CD14-positive monocyte (primary cell): Measurements from ENCODE around the gene TMA16. TPM values are rescaled to one million over a fixed set of nuclear protein-coding genes. Genes with fewer than 3 reads are reported as not detected.
A peak's percentile ranks its signal among the peaks of the same experiment; 100 is the strongest.

Experiments used
- DNase-seq, 3 donors: peaks; one replicate each; pipeline ENCODE4 v3.0.0-alpha.2; 2011 to 2022
- H2AFZ ChIP-seq: 2 replicates; pipeline ENCODE4 v1.6.0; 2012; ENCODE audit warnings: mild to moderate bottlenecking, low read depth, low read length, inconsistent platforms; ENCODE audit not compliant: insufficient read depth, poor library complexity, severe bottlenecking
- H3K27ac ChIP-seq, 2 donors: 1 replicate in 1 of 2; 2 replicates in 1 of 2; pipeline ENCODE4 v1.5.1; 2012 to 2013; ENCODE audit warnings: low read length in 2 of 2, control low read depth in 1 of 2, inconsistent platforms in 1 of 2, low read depth in 1 of 2, mild to moderate bottlenecking in 1 of 2
- H3K27me3 ChIP-seq, 2 donors: one replicate each; pipeline versions ENCODE4 v1.6.0 to v1.6.1; 2011 to 2013; ENCODE audit warnings: low read length in 2 of 2; ENCODE audit not compliant: control insufficient read depth in 2 of 2, insufficient read depth in 2 of 2
- H3K36me3 ChIP-seq, 2 donors: replicated peaks in 1 of 2; 1 replicate in 1 of 2; 2 replicates in 1 of 2; pipeline versions ENCODE4 v1.5.1 to v1.6.1; 2012 to 2013; ENCODE audit warnings: low read length in 2 of 2, control low read depth in 1 of 2, inconsistent platforms in 1 of 2, mild to moderate bottlenecking in 1 of 2; ENCODE audit not compliant: insufficient read depth in 2 of 2, control insufficient read depth in 1 of 2
- H3K4me1 ChIP-seq, 2 donors: 1 replicate in 1 of 2; 2 replicates in 1 of 2; pipeline versions ENCODE4 v1.5.1 to v1.6.1; 2012 to 2013; ENCODE audit warnings: low read length in 2 of 2, control low read depth in 1 of 2, inconsistent platforms in 1 of 2, mild to moderate bottlenecking in 1 of 2, moderate library complexity in 1 of 2; ENCODE audit not compliant: insufficient read depth in 2 of 2, control insufficient read depth in 1 of 2
- H3K4me2 ChIP-seq: replicated peaks from 2 replicates; pipeline ENCODE3; 2012; ENCODE audit warnings: low read length, moderate library complexity, mild to moderate bottlenecking; ENCODE audit not compliant: poor library complexity, severe bottlenecking; ENCODE audit errors: extremely low read depth
- H3K4me3 ChIP-seq, 3 experiments: fragments of 200-600 bp in 1 of 3; sonication (generic) in 1 of 3; replicated peaks in 1 of 3; 1 replicate in 2 of 3; 2 replicates in 1 of 3; pipeline ENCODE4 v1.5.1; 2011 to 2013; ENCODE audit warnings: low read length in 3 of 3, mild to moderate bottlenecking in 3 of 3, control low read depth in 2 of 3, low read depth in 2 of 3, inconsistent platforms in 1 of 3, moderate library complexity in 1 of 3
- H3K79me2 ChIP-seq: 2 replicates; pipeline ENCODE4 v1.6.0; 2012; ENCODE audit warnings: mild to moderate bottlenecking, control low read depth, inconsistent platforms, low read length, moderate library complexity; ENCODE audit not compliant: insufficient read depth
- H3K9ac ChIP-seq: 2 replicates; pipeline ENCODE4 v1.6.0; 2017; ENCODE audit warnings: low read length, mild to moderate bottlenecking; ENCODE audit not compliant: insufficient read depth, poor library complexity, severe bottlenecking
- H3K9me3 ChIP-seq, 2 donors: replicated peaks in 1 of 2; 1 replicate in 1 of 2; 2 replicates in 1 of 2; pipeline versions ENCODE4 v1.5.1 to v1.6.1; 2012 to 2013; ENCODE audit warnings: low read length in 2 of 2, control low read depth in 1 of 2; ENCODE audit not compliant: control insufficient read depth in 1 of 2, insufficient read depth in 1 of 2
- H4K20me1 ChIP-seq: 2 replicates; pipeline ENCODE4 v1.6.0; 2012; ENCODE audit warnings: mild to moderate bottlenecking, low read length, control low read depth, moderate library complexity; ENCODE audit not compliant: insufficient read depth
- H3K27ac Mint-ChIP-seq, 7 donors: one replicate each; pipeline ENCODE4 v1.8.0; 2020; ENCODE audit warnings: mild to moderate bottlenecking in 7 of 7, mixed read lengths in 7 of 7, moderate library complexity in 6 of 7, inconsistent platforms in 2 of 7
- H3K27me3 Mint-ChIP-seq, 3 donors: one replicate each; pipeline ENCODE4 v1.8.0; 2021 to 2022; ENCODE audit warnings: low read depth in 3 of 3, mild to moderate bottlenecking in 3 of 3, mixed read lengths in 3 of 3, moderate library complexity in 3 of 3, inconsistent platforms in 1 of 3
- H3K36me3 Mint-ChIP-seq, 2 donors: one replicate each; pipeline ENCODE4 v1.8.0; 2020; ENCODE audit warnings: mixed read lengths in 2 of 2, inconsistent platforms in 1 of 2, mild to moderate bottlenecking in 1 of 2
- H3K4me1 Mint-ChIP-seq: one replicate; pipeline ENCODE4 v1.8.0; 2020; ENCODE audit warnings: mild to moderate bottlenecking, mixed read lengths
- H3K4me3 Mint-ChIP-seq, 2 donors: one replicate each; pipeline ENCODE4 v1.8.0; 2020; ENCODE audit warnings: mild to moderate bottlenecking in 2 of 2, mixed read lengths in 2 of 2, moderate library complexity in 1 of 2
- H3K9me3 Mint-ChIP-seq, 7 donors: one replicate each; pipeline ENCODE4 v1.8.0; 2020 to 2022; ENCODE audit warnings: mixed read lengths in 7 of 7, mild to moderate bottlenecking in 6 of 7, moderate library complexity in 6 of 7, inconsistent platforms in 2 of 7
- WGBS: methylation state at CpG from one replicate; pipeline ENCODE4 v1.1.5; 2013; ENCODE audit warnings: missing lambda C conversion rate; ENCODE audit not compliant: insufficient coverage; 5-methylcytosine and 5-hydroxymethylcytosine counted together
- intact Hi-C, 2 donors: fragments of 100-400 bp; cut with micrococcal nuclease; formaldehyde crosslinking; loops; one replicate each; pipeline versions ENCODE4 v1.15.0 to v1.15.1; 2023
- polyA plus RNA-seq, 3 donors: library from polyadenylated mRNA; depleted of rRNA in 1 of 3; unstranded in 2 of 3; stranded (reverse) in 1 of 3; fragments of 300-500 nt in 2 of 3; fragments of >200 nt in 1 of 3; fragmentation: Illumina TruSeq in 2 of 3; gene quantifications; 1 replicate in 2 of 3; 2 replicates in 1 of 3; pipeline ENCODE4 v1.2.3, GENCODE V29; 2012 to 2021
- TF ChIP-seq, protein P1 (sequence below): fragments of 200-600 bp; IDR thresholded peaks from one replicate; pipeline ENCODE4 v1.8.0; 2022; ENCODE audit warnings: antibody characterized with exemption, mild to moderate bottlenecking

Gene TMA16
- polyA plus RNA-seq, 3 donors = 7.7 to 8.2 (median 8.2) TPM

DNA sequence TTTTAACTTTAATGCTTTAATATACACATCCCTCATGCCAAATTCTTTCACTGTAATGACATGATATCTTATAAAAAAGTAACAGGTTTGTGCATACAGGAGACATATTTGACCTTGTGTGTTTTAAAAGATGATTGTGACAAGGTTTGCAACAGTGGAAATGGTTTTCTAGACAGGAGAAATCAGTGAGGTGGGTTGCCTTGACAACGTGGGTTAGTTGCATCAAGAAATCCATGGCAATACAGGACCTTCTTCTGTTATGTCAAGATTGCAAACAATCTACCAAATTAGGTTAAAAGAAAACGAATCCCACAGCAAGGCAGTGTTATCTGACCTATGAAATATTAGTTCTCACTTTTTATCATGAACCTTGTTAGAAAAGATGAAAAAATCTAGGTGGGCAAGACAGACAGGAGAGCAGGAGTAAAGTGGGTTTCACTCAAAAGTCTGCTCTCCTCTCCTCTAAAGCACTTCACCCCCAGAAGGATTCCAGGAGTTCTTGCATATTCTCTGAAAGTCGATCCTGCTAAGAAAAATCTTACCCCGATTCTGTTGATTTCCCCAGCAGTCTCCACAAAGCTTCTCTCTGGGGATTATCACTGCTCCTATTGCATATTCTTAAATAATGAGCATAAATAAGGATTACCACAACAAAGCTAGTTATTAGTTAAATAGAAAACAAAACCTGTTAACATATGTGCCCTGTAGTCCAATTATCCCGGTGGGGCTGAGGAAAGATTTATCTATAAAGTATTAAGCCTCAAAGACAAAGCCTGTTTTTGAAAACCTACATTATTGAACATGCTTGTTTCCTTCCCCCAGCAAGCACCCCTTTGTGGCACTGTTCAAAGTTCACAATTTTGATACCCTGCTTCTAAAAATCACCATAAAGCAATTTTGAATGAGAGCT, 71.0 kb downstream of the TMA16 start:
- peaks cover 84% of the 10 kb centered on the region for H4K20me1 ChIP-seq
- no peak overlapping the region for H3K4me3 ChIP-seq
- intact Hi-C loops = no loop called here
- peaks cover 0 to under 1% of the 10 kb centered on the region in 2 donors for H3K4me1 ChIP-seq
- H3K27me3 Mint-ChIP-seq = no peaks in the 10 kb centered on the region
- TF ChIP-seq, protein P1, sequence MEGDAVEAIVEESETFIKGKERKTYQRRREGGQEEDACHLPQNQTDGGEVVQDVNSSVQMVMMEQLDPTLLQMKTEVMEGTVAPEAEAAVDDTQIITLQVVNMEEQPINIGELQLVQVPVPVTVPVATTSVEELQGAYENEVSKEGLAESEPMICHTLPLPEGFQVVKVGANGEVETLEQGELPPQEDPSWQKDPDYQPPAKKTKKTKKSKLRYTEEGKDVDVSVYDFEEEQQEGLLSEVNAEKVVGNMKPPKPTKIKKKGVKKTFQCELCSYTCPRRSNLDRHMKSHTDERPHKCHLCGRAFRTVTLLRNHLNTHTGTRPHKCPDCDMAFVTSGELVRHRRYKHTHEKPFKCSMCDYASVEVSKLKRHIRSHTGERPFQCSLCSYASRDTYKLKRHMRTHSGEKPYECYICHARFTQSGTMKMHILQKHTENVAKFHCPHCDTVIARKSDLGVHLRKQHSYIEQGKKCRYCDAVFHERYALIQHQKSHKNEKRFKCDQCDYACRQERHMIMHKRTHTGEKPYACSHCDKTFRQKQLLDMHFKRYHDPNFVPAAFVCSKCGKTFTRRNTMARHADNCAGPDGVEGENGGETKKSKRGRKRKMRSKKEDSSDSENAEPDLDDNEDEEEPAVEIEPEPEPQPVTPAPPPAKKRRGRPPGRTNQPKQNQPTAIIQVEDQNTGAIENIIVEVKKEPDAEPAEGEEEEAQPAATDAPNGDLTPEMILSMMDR = no peak
- H2AFZ ChIP-seq = no peak overlapping the region
- peak overlapping the region in 1 of 2 donors; percentile 37 for H3K27ac ChIP-seq
- H3K4me2 ChIP-seq = no peak overlapping the region
- H3K9me3 ChIP-seq = peaks cover 0 to 9% of the 10 kb centered on the region in 2 donors
- H3K4me1 Mint-ChIP-seq = peaks cover 31% of the 10 kb centered on the region
- peaks cover 95% of the 10 kb centered on the region for H3K79me2 ChIP-seq
- H3K9ac ChIP-seq = no peak overlapping the region
- no peaks in the 10 kb centered on the region for H3K27me3 ChIP-seq
- peaks cover 7 to 10% (median 8%) of the 10 kb centered on the region in 7 donors for H3K9me3 Mint-ChIP-seq
- peaks cover 78 to 86% of the 10 kb centered on the region in 2 donors for H3K36me3 Mint-ChIP-seq
- no peak for DNase-seq
- 83% methylated on average over 1 of the region's 5 CpGs for WGBS
- H3K27ac Mint-ChIP-seq = peak overlapping the region in 2 of 7 donors; percentile 21 to 71
- H3K36me3 ChIP-seq = peaks cover 67 to 100% of the 10 kb centered on the region in 2 donors
- H3K4me3 Mint-ChIP-seq = no peak overlapping the region

DNA sequence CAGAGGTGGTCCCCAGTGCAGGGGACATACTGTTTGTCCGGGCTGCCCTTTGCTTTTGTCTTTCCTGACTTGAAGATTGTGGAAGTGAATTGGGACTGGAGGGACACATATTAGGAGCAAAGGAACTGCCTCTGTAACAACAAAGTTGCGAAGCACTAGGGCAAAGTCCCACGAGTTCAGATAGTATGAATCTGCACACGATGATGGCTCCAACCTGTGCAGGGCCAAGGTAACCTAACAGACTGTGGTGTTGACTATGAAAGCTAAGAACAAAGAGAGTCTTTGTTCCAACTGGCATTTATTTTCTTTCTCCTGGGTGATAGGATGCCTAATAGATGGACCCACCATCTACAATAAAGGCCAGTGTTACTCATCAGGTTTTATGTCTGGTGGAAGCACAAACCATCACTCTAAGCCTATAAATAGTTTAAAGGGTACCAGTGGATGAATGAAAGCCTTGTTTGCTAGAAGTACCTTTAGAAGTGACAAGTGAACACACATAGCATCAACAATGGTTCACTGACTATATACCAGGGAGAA, 71.8 kb downstream of the TMA16 start:
- Histone ChIP-seq H3K4me3 (no peak overlapping the region), H4K20me1 (peaks cover 93% of the 10 kb centered on the region), H3K36me3 (peaks cover 64 to 100% of the 10 kb centered on the region in 2 donors), H3K9me3 (peaks cover 0 to 9% of the 10 kb centered on the region in 2 donors), H2AFZ (no peak overlapping the region), H3K79me2 (peaks cover 94% of the 10 kb centered on the region), H3K9ac (no peak overlapping the region), H3K4me1 (no peaks in the 10 kb centered on the region), H3K4me2 (no peak overlapping the region), H3K27me3 (no peaks in the 10 kb centered on the region), H3K27ac (peak overlapping the region in 1 of 2 donors; percentile 37)
- intact Hi-C loops = no loop called here
- H3K27me3 Mint-ChIP-seq = no peaks in the 10 kb centered on the region
- TF ChIP-seq, protein P1 = no peak
- H3K4me3 Mint-ChIP-seq = no peak overlapping the region
- WGBS = no CpG with 5 or more reads among the region's 4 CpGs
- H3K4me1 Mint-ChIP-seq = peaks cover 29% of the 10 kb centered on the region
- peak overlapping the region in 1 of 7 donors; percentile 71 for H3K27ac Mint-ChIP-seq
- peaks cover 7 to 10% (median 8%) of the 10 kb centered on the region in 7 donors for H3K9me3 Mint-ChIP-seq
- no peak for DNase-seq
- H3K36me3 Mint-ChIP-seq = peaks cover 82 to 90% of the 10 kb centered on the region in 2 donors
